ENCODE measurements around the gene PM20D1.

The PM20D1 gene

GRCh38 chr1:205800981-205801703, 48.8 kb downstream of the PM20D1 start:
- Mint-ChIP-seq H3K4me3 (no peak overlapping the region), H3K4me1 (peaks cover 31% of the 10 kb centered on the region), H3K9me3 (no peaks in the 10 kb centered on the region), H3K27ac (no peak overlapping the region), H3K36me3 (peaks cover 44% of the 10 kb centered on the region)
- no peak for ATAC-seq
- no peak for DNase-seq (ENCODE audit: low spot score in 2 of 2)

DNA sequence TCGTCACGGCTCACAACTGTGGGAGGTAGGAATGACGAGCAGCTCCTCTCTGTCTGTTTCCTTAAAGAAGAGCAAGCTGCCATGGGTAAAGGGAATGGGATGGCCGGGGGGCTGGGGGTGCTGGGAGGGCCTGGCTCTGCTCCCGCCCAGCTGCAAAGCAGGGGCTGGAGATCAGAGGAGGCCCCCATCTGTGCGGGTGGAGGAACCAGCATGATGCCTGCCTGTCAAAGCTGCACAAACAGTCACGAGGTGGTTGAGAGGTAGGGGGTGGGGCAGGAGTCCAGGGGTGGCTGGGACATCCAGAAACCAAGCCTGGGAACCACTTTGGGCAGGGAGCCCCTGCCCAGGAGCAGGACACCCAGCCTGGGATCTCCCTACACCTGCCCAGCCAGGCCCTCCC, 49.5 kb downstream of the PM20D1 start:
- no peaks in the 10 kb centered on the region for H3K9me3 Mint-ChIP-seq
- peak overlapping the region; percentile 75 for H3K27ac Mint-ChIP-seq
- no peak overlapping the region for H3K4me3 Mint-ChIP-seq
- ATAC-seq (no peak), DNase-seq (ENCODE audit: low spot score in 2 of 2) (no peak)
- H3K4me1 Mint-ChIP-seq, result peaks cover 24% of the 10 kb centered on the region
- H3K36me3 Mint-ChIP-seq, result peaks cover 50% of the 10 kb centered on the region

- ATAC-seq, result no peak
- Mint-ChIP-seq H3K27ac (peak overlapping the region; percentile 75), H3K4me1 (peaks cover 7% of the 10 kb centered on the region), H3K9me3 (no peaks in the 10 kb centered on the region), H3K36me3 (peaks cover 53% of the 10 kb centered on the region), H3K4me3 (no peak overlapping the region)
- DNase-seq (ENCODE audit: low spot score in 2 of 2), result no peak
Measured at GRCh38 chr1:205798577-205798976, 51.4 kb downstream of the PM20D1 start.

DNA sequence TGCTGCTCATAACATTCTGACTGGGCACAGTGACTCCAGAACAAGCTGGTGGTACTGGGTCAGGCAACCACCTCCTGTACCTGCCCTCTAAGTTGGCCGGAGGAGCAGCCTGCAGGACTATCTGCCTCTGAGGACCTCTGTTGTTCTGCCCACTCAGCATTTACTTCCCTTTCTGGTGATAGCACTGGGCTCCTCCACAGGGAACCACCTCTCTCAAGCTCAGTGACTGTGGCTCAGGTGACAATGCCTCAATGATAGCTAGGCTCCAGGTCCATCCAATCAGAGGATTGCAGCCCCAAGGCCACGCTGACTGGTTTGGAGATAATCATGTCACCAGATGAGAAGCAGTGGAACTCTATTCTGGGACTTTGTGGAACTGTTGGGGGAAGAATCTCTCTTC, 52.8 kb downstream of the PM20D1 start:
- ATAC-seq (no peak), DNase-seq (ENCODE audit: low spot score in 2 of 2) (no peak)
- Mint-ChIP-seq H3K4me1 (peaks cover 11% of the 10 kb centered on the region), H3K4me3 (no peak overlapping the region), H3K36me3 (peaks cover 64% of the 10 kb centered on the region), H3K27ac (peak overlapping the region; percentile 75), H3K9me3 (no peaks in the 10 kb centered on the region)

- Mint-ChIP-seq H3K9me3 (no peaks in the 10 kb centered on the region), H3K4me1 (peaks cover 6% of the 10 kb centered on the region), H3K36me3 (peaks cover 86% of the 10 kb centered on the region), H3K27ac (peak overlapping the region; percentile 14), H3K4me3 (no peak overlapping the region)
- no peak for ATAC-seq
- DNase-seq (ENCODE audit: low spot score in 2 of 2), result no peak
Measured at GRCh38 chr1:205794011-205794730, 55.8 kb downstream of the PM20D1 start.

DNA sequence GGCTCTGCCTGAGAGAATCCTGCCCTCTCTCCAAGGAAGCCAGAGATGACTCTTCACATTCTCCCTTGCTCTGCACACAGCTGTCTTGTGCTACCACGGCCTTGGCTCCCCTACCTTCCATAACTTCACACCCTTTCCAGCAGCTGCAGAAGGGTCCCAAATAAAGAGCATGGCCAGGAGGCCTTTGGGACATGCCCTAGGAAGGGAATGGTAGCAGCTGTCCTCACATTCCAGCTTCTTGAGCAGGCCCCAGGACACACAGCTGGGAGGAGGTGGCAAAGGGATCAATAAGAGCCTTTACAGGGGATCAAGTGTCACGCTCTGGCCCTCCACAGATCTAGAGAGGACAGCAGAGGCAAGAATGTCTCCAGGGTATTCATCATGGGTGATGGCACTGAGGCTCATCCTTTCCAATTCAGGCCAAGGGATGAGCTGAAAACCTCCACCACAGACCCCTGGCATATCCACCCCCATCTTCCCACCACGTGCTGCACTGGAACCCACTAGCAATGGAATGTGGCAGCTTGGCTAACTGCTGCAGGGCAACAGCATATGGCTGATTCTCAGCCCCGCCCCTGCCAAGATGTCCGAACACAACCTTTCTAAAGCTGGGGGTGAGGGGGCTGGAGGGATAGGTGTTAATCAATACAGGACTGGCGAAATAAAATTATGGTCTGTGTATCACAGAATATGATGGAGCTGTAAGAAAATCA, 56.8 kb downstream of the PM20D1 start:
- Mint-ChIP-seq H3K4me1 (peaks cover 6% of the 10 kb centered on the region), H3K36me3 (peaks cover 78% of the 10 kb centered on the region), H3K27ac (peak overlapping the region; percentile 35), H3K9me3 (no peaks in the 10 kb centered on the region), H3K4me3 (no peak overlapping the region)
- ATAC-seq (no peak), DNase-seq (ENCODE audit: low spot score in 2 of 2) (no peak)

GRCh38 chr1:205792481-205792881, 57.5 kb downstream of the PM20D1 start:
- no peak for DNase-seq (ENCODE audit: low spot score in 2 of 2)
- no peak overlapping the region for H3K4me3 Mint-ChIP-seq
- peaks cover 71% of the 10 kb centered on the region for H3K36me3 Mint-ChIP-seq
- peak overlapping the region; percentile 35 for H3K27ac Mint-ChIP-seq
- peaks cover 6% of the 10 kb centered on the region for H3K4me1 Mint-ChIP-seq
- H3K9me3 Mint-ChIP-seq, result no peaks in the 10 kb centered on the region
- no peak for ATAC-seq

GRCh38 chr1:205791568-205792180, 58.3 kb downstream of the PM20D1 start:
- Mint-ChIP-seq H3K27ac (no peak overlapping the region), H3K9me3 (no peaks in the 10 kb centered on the region)

GRCh38 chr1:205787287-205787916, 62.5 kb downstream of the PM20D1 start:
- Mint-ChIP-seq H3K9me3 (no peaks in the 10 kb centered on the region), H3K4me3 (no peak overlapping the region), H3K27ac (no peak overlapping the region), H3K36me3 (peaks cover 24% of the 10 kb centered on the region), H3K4me1 (peaks cover 6% of the 10 kb centered on the region)
- DNase-seq (ENCODE audit: low spot score in 2 of 2) (no peak), ATAC-seq (no peak)

More at GRCh38 chr1:205791568-205792180, 58.3 kb downstream of the PM20D1 start:
- peaks cover 65% of the 10 kb centered on the region for H3K36me3 Mint-ChIP-seq
- no peak overlapping the region for H3K4me3 Mint-ChIP-seq
- ATAC-seq, result peak; percentile 84
- DNase-seq (ENCODE audit: low spot score in 2 of 2), result peak in 1 of 2 donors; percentile 30
- peaks cover 6% of the 10 kb centered on the region for H3K4me1 Mint-ChIP-seq

GRCh38 chr1:205786601-205787000, 63.3 kb downstream of the PM20D1 start:
- peaks cover 16% of the 10 kb centered on the region for H3K36me3 Mint-ChIP-seq
- peaks cover 6% of the 10 kb centered on the region for H3K4me1 Mint-ChIP-seq
- ATAC-seq (no peak), DNase-seq (ENCODE audit: low spot score in 2 of 2) (no peak)
- H3K9me3 Mint-ChIP-seq, result no peaks in the 10 kb centered on the region
- H3K4me3 Mint-ChIP-seq, result no peak overlapping the region
- no peak overlapping the region for H3K27ac Mint-ChIP-seq

DNA sequence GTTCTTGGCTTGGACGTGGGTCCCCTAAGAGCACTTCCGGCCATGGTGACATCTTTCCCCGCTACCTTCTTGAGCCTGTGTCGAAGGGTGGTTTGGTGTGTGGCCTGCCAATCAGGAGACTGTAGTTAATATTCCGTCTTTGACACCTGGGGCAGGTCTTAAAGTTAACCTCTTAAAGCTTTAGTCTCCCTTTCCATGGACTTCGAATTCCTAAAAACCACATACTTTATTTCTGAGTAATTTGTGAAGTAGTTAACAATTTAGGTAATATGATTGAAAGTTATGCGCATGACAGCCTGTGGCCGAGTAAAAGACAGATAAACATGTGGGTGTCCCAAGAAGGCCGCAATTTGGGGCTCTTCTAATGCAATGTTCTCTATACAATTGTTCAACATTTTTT, 64.5 kb downstream of the PM20D1 start:
- DNase-seq (ENCODE audit: low spot score in 2 of 2), result no peak
- no peak overlapping the region for H3K4me3 Mint-ChIP-seq
- H3K9me3 Mint-ChIP-seq, result no peaks in the 10 kb centered on the region

GRCh38 chr1:205783904-205784303, 66.0 kb downstream of the PM20D1 start:
- Mint-ChIP-seq H3K36me3 (no peaks in the 10 kb centered on the region), H3K27ac (no peak overlapping the region), H3K9me3 (no peaks in the 10 kb centered on the region), H3K4me1 (peaks cover 11% of the 10 kb centered on the region), H3K4me3 (no peak overlapping the region)
- DNase-seq (ENCODE audit: low spot score in 2 of 2) (no peak), ATAC-seq (no peak)

More for the DNA sequence above, 64.5 kb downstream of the PM20D1 start:
- H3K27ac Mint-ChIP-seq, result no peak overlapping the region
- peaks cover 9% of the 10 kb centered on the region for H3K4me1 Mint-ChIP-seq
- H3K36me3 Mint-ChIP-seq, result peaks cover 7% of the 10 kb centered on the region
- no peak for ATAC-seq

DNA sequence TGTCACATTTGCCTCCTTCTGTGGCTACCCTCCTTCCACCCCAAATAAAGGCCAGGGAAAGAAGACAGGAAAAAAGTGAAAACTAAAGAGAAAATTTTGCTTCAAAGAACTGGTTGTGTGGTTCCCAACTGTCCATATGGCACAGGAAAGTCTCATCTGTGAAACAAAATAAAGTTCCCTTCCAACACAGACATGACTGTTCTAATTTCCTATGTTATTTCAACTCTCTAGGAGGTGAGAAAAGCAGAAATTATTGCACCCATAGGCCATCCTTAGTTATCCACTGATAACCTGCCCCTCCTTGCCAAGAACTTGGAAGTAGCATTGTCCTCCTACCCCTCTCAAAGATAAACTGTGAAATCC, 66.5 kb downstream of the PM20D1 start:
- Mint-ChIP-seq H3K4me1 (peaks cover 11% of the 10 kb centered on the region), H3K27ac (no peak overlapping the region), H3K9me3 (no peaks in the 10 kb centered on the region), H3K4me3 (no peak overlapping the region), H3K36me3 (no peaks in the 10 kb centered on the region)
- DNase-seq (ENCODE audit: low spot score in 2 of 2), result no peak
- ATAC-seq, result no peak

GRCh38 chr1:205782627-205783432, 67.1 kb downstream of the PM20D1 start:
- Mint-ChIP-seq H3K4me3 (no peak overlapping the region), H3K9me3 (no peaks in the 10 kb centered on the region), H3K27ac (peak overlapping the region; percentile 23), H3K4me1 (peaks cover 11% of the 10 kb centered on the region), H3K36me3 (no peaks in the 10 kb centered on the region)
- DNase-seq (ENCODE audit: low spot score in 2 of 2) (no peak), ATAC-seq (no peak)
